Endothelial cell of umbilical vein (primary cell): ENCODE measurements around the gene MYLK. TPM values are rescaled to one million over a fixed set of nuclear protein-coding genes. Genes with fewer than 3 reads are reported as not detected.

Experiments used
- BruUV-seq: library from RNA; stranded (reverse); fragments of 400-500 nt; replicated peaks from 2 replicates; lab custom pipeline; 2021; lab: Mats Ljungman, UMichigan
- CTCF ChIA-PET: fragments of 300-600, 350-600 bp; sonication (Branson Sonifier 250); formaldehyde crosslinking; loops from one replicate; lab custom pipeline; 2021; ENCODE audit warnings: antibody characterized with exemption, inconsistent platforms; lab: Charles Lee
- POLR2A ChIA-PET: fragments of 300-600, 350-600 bp; sonication (Branson Sonifier 250); formaldehyde crosslinking; loops from one replicate; lab custom pipeline; 2021; ENCODE audit warnings: antibody characterized with exemption, inconsistent platforms; lab: Charles Lee
- DNase-seq: peaks from one replicate; pipeline ENCODE4 v3.0.0-alpha.2; 2011; ENCODE audit warnings: low read depth, low spot score
- FAIRE-seq: peaks from 2 replicates; lab custom pipeline; 2011; peaks lifted over from hg19 to GRCh38; lab: Jason Lieb, UNC
- H2AFZ ChIP-seq: 2 replicates; pipeline ENCODE4 v1.6.0; 2012; ENCODE audit warnings: low read depth, low read length, control low read depth, inconsistent platforms
- H3K27ac ChIP-seq: 2 replicates; pipeline ENCODE4 v1.5.1; 2011; ENCODE audit warnings: low read depth, mild to moderate bottlenecking, control low read depth, low read length, moderate library complexity; ENCODE audit not compliant: insufficient read depth
- H3K27me3 ChIP-seq, 2 experiments: 2 replicates each; pipeline versions ENCODE4 v1.6.0 to v1.6.1; 2011; ENCODE audit warnings: low read length in 2 of 2, mixed read lengths in 1 of 2; ENCODE audit not compliant: control insufficient read depth in 2 of 2, insufficient read depth in 2 of 2
- H3K36me3 ChIP-seq, 2 experiments: 2 replicates in 1 of 2; 3 replicates in 1 of 2; pipeline ENCODE4 v1.5.1; 2011; ENCODE audit warnings: low read length in 2 of 2, mild to moderate bottlenecking in 1 of 2, moderate library complexity in 1 of 2; ENCODE audit not compliant: control insufficient read depth in 2 of 2, insufficient read depth in 2 of 2; ENCODE audit errors: extremely low read depth in 1 of 2
- H3K4me1 ChIP-seq: 3 replicates; pipeline ENCODE4 v1.5.1; 2011; ENCODE audit warnings: mild to moderate bottlenecking, low read length; ENCODE audit not compliant: control insufficient read depth, insufficient read depth; ENCODE audit errors: extremely low read depth
- H3K4me2 ChIP-seq: 2 replicates; pipeline ENCODE4 v1.6.1; 2011; ENCODE audit warnings: low read length, control low read depth, mixed read lengths; ENCODE audit not compliant: insufficient read depth
- H3K4me3 ChIP-seq, 3 experiments: fragments of 200-600 bp in 1 of 3; sonication (generic), shearing (Covaris generic) in 1 of 3; replicated peaks in 1 of 3; 2 replicates each; pipeline ENCODE4 v1.5.1; 2011 to 2016; ENCODE audit warnings: control low read depth in 3 of 3, low read length in 3 of 3, mild to moderate bottlenecking in 2 of 3, inconsistent platforms in 1 of 3, low read depth in 1 of 3, moderate library complexity in 1 of 3; ENCODE audit not compliant: insufficient read depth in 1 of 3
- H3K79me2 ChIP-seq: 2 replicates; pipeline ENCODE4 v1.6.0; 2012; ENCODE audit warnings: low read length, inconsistent platforms; ENCODE audit not compliant: control insufficient read depth, insufficient read depth
- H3K9ac ChIP-seq: replicated peaks from 2 replicates; pipeline ENCODE3; 2011; ENCODE audit warnings: low read length, control low read depth; ENCODE audit not compliant: insufficient read depth; ENCODE audit errors: extremely low read depth
- H3K9me1 ChIP-seq: replicated peaks from 3 replicates; pipeline ENCODE4 v1.6.0; 2011; ENCODE audit warnings: mild to moderate bottlenecking, low read length; ENCODE audit not compliant: control insufficient read depth, insufficient read depth; ENCODE audit errors: extremely low read depth
- H3K9me3 ChIP-seq: replicated peaks from 2 replicates; pipeline ENCODE4 v1.5.1; 2012; ENCODE audit warnings: low read length, inconsistent platforms; ENCODE audit not compliant: control insufficient read depth, insufficient read depth
- H4K20me1 ChIP-seq: replicated peaks from 2 replicates; pipeline ENCODE3; 2011; ENCODE audit warnings: mild to moderate bottlenecking, low read length; ENCODE audit not compliant: control insufficient read depth, insufficient read depth; ENCODE audit errors: extremely low read depth
- CTCF ChIP-seq, 2 donors: IDR thresholded peaks; 1 replicate in 1 of 2; 2 replicates in 1 of 2; pipeline ENCODE4 v1.5.1; 2011; ENCODE audit warnings: low read length in 2 of 2, mild to moderate bottlenecking in 2 of 2, moderate library complexity in 2 of 2, control low read depth in 1 of 2, inconsistent platforms in 1 of 2, low read depth in 1 of 2; ENCODE audit not compliant: insufficient read depth in 1 of 2; ENCODE audit errors: extremely low read depth in 1 of 2
- EZH2 ChIP-seq: IDR thresholded peaks from 2 replicates; pipeline ENCODE4 v1.6.1; 2012; ENCODE audit warnings: borderline replicate concordance, low read depth, mild to moderate bottlenecking, moderate library complexity, low read length, inconsistent platforms; ENCODE audit not compliant: severe bottlenecking
- FOS ChIP-seq: IDR thresholded peaks from 2 replicates; pipeline ENCODE4 v1.6.1; 2011; ENCODE audit warnings: mild to moderate bottlenecking, low read length, moderate library complexity, borderline replicate concordance; ENCODE audit not compliant: insufficient read depth
- GATA2 ChIP-seq: IDR thresholded peaks from 2 replicates; pipeline ENCODE4 v1.7.0; 2011; ENCODE audit warnings: low read depth, mild to moderate bottlenecking, moderate library complexity, mixed read lengths, low read length; ENCODE audit not compliant: insufficient read length, insufficient read depth
- JUN ChIP-seq: IDR thresholded peaks from 2 replicates; pipeline ENCODE4 v1.6.1; 2011; ENCODE audit warnings: borderline replicate concordance, low read depth; ENCODE audit not compliant: insufficient read length, insufficient read depth
- MAX ChIP-seq: IDR thresholded peaks from 2 replicates; pipeline ENCODE4 v1.6.1; 2011; ENCODE audit not compliant: insufficient read depth, insufficient read length
- MYC ChIP-seq: IDR thresholded peaks from one replicate; pipeline ENCODE4 v1.6.1; 2011; ENCODE audit warnings: mild to moderate bottlenecking, low read depth, low read length
- POLR2A ChIP-seq: IDR thresholded peaks from 2 replicates; pipeline ENCODE4 v1.6.1; 2012; ENCODE audit warnings: low read depth, mild to moderate bottlenecking, control low read depth, low read length
- POLR2AphosphoS5 ChIP-seq: IDR thresholded peaks from 2 replicates; pipeline ENCODE4 v1.6.1; 2012; ENCODE audit warnings: low read depth, mild to moderate bottlenecking, control low read depth, low read length, moderate library complexity; ENCODE audit not compliant: insufficient read depth
- dilution Hi-C: fragments of 300-500 bp; cut with MboI; formaldehyde crosslinking; loops from one replicate; pipeline ENCODE4 v1.15.0; 2019; ENCODE audit warnings: low sequenced_read_pairs; ENCODE audit not compliant: extremely low pct_ligation_motif_present
- intact Hi-C: fragments of 100-400 bp; cut with micrococcal nuclease; formaldehyde crosslinking; loops from one replicate; pipeline ENCODE4 v1.10.0; 2022
- polyA plus RNA-seq, 4 experiments: library from polyadenylated mRNA; depleted of rRNA in 3 of 4; stranded (reverse) in 3 of 4; unstranded in 1 of 4; fragments of >200 nt; gene quantifications; 2 replicates each; pipeline versions ENCODE4 v1.2.1 to v1.2.3, GENCODE V29; 2011 to 2012; ENCODE audit warnings: missing spikeins in 1 of 4
- total RNA-seq: library from RNA; stranded (reverse); gene quantifications from 2 replicates; pipeline ENCODE4 v1.2.3, GENCODE V29; 2021

Gene MYLK
- total and polyA plus RNA-seq, 2 donors (not counting 3 experiments of a cell fraction or from before 2014, with no cell fraction given): 10.0 to 22.2 TPM

DNA sequence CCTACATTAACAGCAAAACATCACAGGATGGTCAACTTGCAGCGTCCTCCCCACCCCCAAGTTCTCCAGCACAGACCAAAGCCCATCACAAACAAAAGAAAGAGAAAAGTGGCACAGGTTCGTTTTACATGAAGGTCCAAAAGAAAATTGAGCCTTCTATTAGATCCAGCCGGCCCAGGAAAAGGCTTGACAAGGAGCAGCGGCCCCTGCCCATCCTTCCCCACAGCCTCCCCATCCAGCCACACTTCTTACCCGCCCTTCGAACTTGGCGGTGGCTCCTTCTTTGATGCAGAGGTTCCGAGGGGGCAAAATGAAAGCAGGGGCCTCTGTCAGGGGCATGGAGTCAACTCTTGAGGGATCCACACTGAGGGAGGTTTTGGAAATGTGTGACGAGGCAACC lies 90.7 kb downstream of the MYLK start:
- no peak for FAIRE-seq

More for the DNA sequence above, 90.7 kb downstream of the MYLK start:
- H2AFZ ChIP-seq: no peak overlapping the region
- no peaks in the 10 kb centered on the region for H3K9me1 ChIP-seq
- H3K4me1 ChIP-seq: peaks cover 10% of the 10 kb centered on the region
- H3K4me3 ChIP-seq: no peak overlapping the region
- H3K36me3 ChIP-seq: no peaks in the 10 kb centered on the region
- dilution Hi-C loops: no loop called here
- H3K79me2 ChIP-seq: no peaks in the 10 kb centered on the region
- no peaks in the 10 kb centered on the region for H3K9me3 ChIP-seq
- no peak for TF ChIP-seq GATA2
- TF ChIP-seq MYC: no peak
- no peak for TF ChIP-seq POLR2A
- no peak for TF ChIP-seq JUN
- TF ChIP-seq FOS: no peak
- TF ChIP-seq EZH2: no peak
- no peak for TF ChIP-seq POLR2AphosphoS5
- no peak for TF ChIP-seq CTCF (IDR thresholded peaks at IDR 0.05; ENCODE audit: extremely low read depth in 1 of 2, insufficient read depth in 1 of 2, low read depth in 1 of 2, low read length in 2 of 2)
- no peak for TF ChIP-seq MAX
- H3K27me3 ChIP-seq: peaks cover 3 to 9% of the 10 kb centered on the region in 2 experiments
- BruUV-seq: no TSS peak
- intact Hi-C loops: no loop called here
- POLR2A ChIA-PET: no interaction called here
- no peaks in the 10 kb centered on the region for H4K20me1 ChIP-seq
- CTCF ChIA-PET: no interaction called here
- DNase-seq: no peak
- H3K27ac ChIP-seq: no peak overlapping the region
- no peak overlapping the region for H3K4me2 ChIP-seq
- H3K9ac ChIP-seq: no peak overlapping the region
